Measurements from ENCODE around the gene SASH1.

DNA sequence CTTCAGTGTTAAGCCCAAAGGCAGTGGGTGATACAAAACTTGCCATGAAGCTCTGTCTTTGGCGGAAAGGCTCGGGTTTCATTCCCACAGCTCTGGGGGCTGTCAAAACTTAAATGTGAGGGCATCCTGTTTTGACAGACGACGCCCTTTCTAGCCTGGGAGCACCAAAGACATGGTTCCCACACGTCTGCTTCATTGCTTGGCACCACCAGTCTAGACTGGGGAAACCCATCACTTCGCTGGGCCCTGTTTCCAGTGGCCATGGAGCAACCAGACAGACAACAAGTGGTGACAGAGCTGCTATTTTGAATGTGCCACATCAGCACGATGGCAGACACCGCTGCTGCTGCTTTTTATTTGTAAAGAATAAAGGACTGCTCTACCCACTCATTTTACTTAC is 127.5 kb downstream of the SASH1 start:
- TF ChIP-seq EP300 (IDR thresholded peaks at IDR 0.05): no peak
- no peak for TF ChIP-seq CTCF (IDR thresholded peaks at IDR 0.05)
- TF ChIP-seq POLR2A (IDR thresholded peaks at IDR 0.05): no peak

All from ovary (tissue), 3 donors.